RPMI7951 (cell line): ENCODE measurements around the gene SPANXN5. TPM values are rescaled to one million over a fixed set of nuclear protein-coding genes. Genes with fewer than 3 reads are reported as not detected.
"Not testable (repeated sequence)": the region's sequence is repeated elsewhere in the genome, so short reads cannot be mapped to it uniquely, and the experiment has no call there.

Source experiments
- DNase-seq: peaks from one replicate; pipeline ENCODE4 v3.0.0-alpha.2; 2012; ENCODE audit warnings: low read depth
- total RNA-seq: library from RNA; depleted of rRNA; stranded (reverse); fragments of >200 nt; shearing (Covaris generic); gene quantifications from 2 replicates; pipeline ENCODE4 v1.2.3, GENCODE V29; 2014; rRNA removed

The SPANXN5 gene, protein sequence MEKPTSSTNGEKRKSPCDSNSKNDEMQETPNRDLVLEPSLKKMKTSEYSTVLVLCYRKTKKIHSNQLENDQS
- total RNA-seq: not detected in 2 replicates

- not testable (repeated sequence) for DNase-seq
Observed at GRCh38 chrX:52797327-52797726, at the start of gene SPANXN5. SPANXN5 (minus strand) TSS chrX:52797427; CDS start chrX:52797348, 79 bp downstream.

DNA sequence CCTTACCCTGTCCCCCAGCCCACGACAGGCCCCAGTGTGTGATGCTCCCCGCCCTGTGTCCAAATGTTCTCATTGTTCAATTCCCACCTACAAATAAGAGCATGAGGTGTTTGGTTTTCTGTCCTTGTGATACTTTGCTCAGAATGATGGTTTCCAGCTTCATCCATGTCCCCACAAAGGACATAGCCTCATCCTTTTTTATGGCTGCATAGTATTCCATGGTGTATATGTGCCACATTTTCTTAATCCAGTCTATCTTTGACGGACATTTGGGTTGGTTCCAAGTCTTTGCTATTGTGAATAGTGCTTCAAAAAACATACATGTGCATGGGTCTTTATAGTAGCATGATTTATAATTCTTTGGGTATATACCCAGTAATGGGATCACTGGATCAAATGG lies 46.4 kb upstream of the SPANXN5 start:
- DNase-seq: not testable (repeated sequence)

DNA sequence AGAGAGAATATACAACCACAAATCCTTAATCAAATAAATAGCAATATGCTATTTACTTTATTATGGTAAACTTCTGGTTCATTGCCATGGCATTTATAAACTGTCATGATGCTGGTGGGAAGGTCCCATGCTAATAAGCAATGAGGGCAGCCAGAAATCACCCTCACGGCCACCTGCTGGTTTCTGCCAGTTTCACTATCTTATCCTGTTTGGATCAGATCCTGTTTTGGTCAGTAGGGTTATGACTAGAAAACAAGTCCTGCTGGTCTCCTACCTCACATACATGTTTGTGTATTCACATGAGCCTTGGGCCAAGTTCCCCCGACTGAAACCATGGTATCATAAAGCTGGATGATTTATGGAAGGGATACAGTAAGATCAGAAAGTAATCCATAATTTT lies 41.9 kb upstream of the SPANXN5 start:
- DNase-seq: no peak

DNA sequence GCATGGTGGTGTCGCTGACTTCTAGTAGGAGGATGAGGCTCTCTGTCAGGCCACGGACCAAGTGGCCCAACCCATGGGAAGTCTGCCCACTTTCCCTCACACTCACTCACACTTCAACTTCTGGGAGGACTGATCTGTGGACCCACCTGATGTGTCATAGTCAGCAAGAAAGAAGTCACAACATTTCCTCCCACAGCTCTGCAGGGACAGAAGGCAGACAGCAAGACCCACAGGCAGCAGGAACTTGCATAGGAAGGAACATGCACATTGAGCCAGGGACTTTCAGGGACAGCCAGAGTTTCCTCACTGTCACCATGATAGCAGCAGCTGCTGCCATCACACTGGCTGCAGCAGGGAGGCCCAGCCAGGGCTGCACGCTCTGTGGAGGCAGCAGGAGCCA lies 33.3 kb upstream of the SPANXN5 start:
- no peak for DNase-seq

DNA sequence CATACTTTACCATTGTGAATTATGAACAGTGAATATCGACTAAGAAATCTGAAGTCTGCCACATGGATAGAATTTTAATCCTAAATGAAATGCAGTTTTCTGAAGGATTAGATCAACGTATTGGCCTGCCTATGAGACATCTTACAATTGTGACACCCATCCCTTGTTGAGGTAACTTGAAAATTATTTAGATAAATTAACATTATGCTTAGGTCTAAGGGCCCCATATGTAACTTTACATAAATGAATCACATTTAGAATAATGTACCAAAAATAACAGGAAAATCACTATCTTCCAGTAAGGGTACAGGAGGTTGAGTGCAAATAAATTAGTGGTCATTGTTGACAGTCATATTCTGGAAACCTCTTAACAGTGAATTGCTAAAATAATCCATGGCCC lies 27.4 kb upstream of the SPANXN5 start:
- no peak for DNase-seq

DNA sequence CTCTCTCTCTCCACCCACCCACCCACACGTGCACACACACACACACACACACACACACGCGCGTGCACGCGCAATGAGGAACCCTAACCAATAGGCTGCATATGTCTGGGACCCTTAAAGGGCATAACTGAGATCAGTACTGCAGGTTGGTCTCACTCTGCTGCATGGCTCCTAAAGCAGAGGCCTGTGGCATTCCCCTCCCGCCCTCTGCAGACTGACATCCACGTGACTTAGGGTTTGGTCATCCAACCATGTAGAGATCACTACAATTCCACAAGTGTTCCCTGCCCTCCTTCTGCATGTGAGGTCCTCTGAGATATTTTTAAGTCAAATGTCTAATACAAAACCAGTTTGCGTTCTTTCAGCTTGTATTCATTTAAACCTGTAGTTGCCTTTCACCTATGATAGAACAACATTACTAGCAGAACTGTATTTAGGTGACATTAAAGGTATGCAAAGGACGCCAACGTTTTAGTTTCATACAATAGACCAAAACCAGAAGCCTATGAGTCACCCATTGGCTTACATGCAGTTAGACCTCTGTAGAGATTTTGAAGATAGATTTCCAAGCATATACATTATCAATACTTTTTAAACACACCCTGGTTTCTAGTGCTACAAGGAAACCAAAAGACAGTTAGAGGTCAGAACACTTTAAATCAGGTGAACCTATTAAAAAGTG lies 24.0 kb upstream of the SPANXN5 start:
- DNase-seq: no peak

DNA sequence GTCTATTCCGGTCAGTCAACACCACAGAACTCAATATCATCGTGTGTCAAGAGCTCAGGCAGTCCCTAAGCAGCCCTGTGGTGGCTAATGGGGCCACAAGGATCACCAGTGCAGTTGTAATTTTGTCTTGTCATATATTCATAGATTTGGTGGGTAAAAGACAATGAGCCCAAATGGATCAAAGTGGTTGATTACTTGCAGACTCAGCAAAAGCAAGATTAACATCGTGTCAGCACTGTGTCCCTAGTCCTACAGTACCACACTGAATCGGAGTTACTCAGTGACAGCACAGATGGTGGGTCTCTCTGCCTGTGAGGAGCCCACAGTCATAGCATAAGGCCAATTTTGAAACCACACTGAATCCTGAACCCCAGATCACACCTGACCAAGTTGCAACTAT lies 22.6 kb upstream of the SPANXN5 start:
- DNase-seq: no peak

- no peak for DNase-seq
Observed at GRCh38 chrX:52811065-52811625, 13.9 kb upstream of the SPANXN5 start, which contains the start of gene XAGE5. XAGE5 (plus strand) TSS chrX:52811287; CDS start chrX:52812567, 1,280 bp downstream.

GRCh38 chrX:52804876-52805275 lies 7.6 kb upstream of the SPANXN5 start:
- DNase-seq: not testable (repeated sequence)

DNA sequence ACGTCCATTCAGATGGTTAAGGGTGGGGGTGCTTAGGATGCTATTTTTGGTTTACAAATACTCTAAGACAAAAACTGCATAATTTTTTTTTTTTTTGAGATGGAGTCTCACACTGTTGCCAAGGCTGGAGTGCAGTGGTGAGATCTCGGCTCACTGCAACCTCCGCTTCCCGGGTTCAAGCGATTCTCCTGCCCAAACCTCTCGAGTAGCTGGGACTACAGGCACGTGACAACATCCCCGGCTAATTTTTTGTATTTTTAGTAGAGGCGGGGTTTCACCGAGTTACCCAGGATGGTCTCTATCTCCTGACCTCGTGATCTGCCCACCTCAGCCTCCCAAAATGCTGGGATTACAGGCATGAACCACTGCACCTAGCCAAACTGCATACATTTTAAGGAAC lies 23.7 kb downstream of the SPANXN5 start:
- DNase-seq: not testable (repeated sequence)

- DNase-seq: not testable (repeated sequence)
Observed at GRCh38 chrX:52765983-52766382, 31.2 kb downstream of the SPANXN5 start.

DNA sequence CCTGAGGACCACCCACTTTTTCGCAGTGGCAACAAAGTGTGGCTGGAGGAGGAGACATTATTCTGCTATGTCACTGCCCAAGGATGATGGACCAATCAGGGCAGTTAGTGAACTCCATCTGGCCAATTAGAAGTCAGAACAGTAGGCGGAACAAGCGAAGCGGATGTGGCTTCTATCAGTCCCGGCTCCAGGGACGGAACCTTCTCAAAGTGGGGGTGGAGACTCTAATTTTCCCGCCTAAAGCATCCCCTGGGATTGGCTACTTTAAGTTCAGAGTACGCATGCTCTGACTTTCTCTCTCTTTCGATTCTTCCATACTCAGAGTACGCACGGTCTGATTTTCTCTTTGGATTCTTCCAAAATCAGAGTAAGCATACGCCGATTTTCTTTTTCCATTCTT lies 46.3 kb downstream of the SPANXN5 start, which contains the start of gene SSX2B:
SSX2B (plus strand) TSS at position 301 of the 400 bp plus-strand sequence. CDS start 1,429 bp downstream, outside the sequence.
- not testable (repeated sequence) for DNase-seq

Other genes starting within 250 kb of the SPANXN5 start
- not detected in 2 replicates for gene SSX7, start 142.5 kb downstream of the SPANXN5 start, total RNA-seq
- gene SSX2, start 90.2 kb downstream of the SPANXN5 start, total RNA-seq: not detected in 2 replicates
- 2.5 and 3.7 TPM in 2 replicates for gene SSX2B, start 46.2 kb downstream of the SPANXN5 start, total RNA-seq
- not detected in 2 replicates for gene XAGE5, start 13.9 kb upstream of the SPANXN5 start, total RNA-seq
- not detected in 2 replicates for gene XAGE3, start 70.7 kb upstream of the SPANXN5 start, total RNA-seq
- gene FAM156B, start 99.9 kb upstream of the SPANXN5 start, total RNA-seq: 26.6 and 28.0 TPM in 2 replicates
- gene FAM156A, start 161.1 kb upstream of the SPANXN5 start, total RNA-seq: 9.0 and 17.0 TPM in 2 replicates